GM19324 (cell line): ENCODE data around the gene KANSL1.

ENCODE experiments used
- ATAC-seq: cut with Tn5 transposase; IDR thresholded peaks from one replicate; pipeline ENCODE4 v1.9.1; 2021; ENCODE audit warnings: mild to moderate bottlenecking, moderate library complexity; ENCODE audit not compliant: unreplicated experiment, low FRiP score

KANSL1 gene

DNA sequence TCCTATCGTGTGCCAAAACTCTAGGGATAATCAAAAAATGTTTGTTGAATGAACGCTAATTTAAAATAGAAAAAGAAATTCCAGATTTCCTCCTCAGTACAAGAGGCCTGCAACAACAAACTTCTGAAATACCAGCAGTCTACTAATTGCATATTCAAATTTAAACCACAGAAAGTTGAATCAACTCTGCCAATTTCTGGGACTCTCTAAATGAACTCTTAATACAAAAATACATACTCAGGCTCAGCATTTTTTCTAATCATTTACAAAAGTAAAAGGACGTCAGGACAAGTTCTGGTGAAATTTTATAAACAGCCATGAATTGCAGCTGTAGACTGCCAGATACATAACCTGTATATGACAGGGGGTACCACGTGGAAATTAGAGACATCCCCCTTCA is 49.0 kb downstream of the KANSL1 start:
- no peak for ATAC-seq

DNA sequence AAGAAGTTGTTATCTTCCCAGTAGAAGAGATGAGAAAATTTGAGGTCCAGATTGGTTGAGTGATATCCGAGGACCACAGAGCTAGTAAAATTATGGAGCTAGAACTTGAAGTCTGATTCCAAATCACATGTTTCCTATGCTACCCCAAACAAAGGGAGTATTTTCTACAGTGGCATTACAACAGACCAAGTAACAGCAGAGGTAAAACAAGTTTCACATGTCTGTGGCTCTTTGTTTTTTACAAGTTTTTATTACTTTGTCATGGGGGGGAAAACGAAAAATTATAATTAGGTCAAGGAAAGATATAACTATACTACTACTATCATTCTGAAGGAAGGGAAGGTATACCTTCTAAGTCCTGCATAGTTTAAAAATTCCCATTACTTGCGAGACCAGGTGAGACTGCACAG is 49.4 kb downstream of the KANSL1 start:
- ATAC-seq = no peak

DNA sequence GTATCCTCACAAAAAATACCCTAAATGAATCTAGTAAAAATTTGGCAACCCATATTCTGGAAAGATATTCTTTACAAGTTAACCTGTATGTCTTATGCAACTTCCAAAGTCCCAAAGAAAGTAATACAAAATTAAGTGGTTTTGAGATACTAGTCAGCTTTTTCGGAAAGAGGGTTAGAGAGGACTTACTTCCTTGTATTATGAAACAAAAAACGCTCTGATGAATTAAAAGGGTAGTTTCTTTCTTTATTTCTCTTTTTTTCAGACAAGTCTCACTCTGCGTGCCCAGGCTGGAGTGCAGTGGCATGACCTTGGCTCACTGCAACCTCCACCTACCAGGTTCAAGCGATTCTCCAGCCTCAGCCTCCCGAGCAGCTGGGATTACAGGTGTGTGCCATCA is 51.6 kb downstream of the KANSL1 start:
- no peak for ATAC-seq

DNA sequence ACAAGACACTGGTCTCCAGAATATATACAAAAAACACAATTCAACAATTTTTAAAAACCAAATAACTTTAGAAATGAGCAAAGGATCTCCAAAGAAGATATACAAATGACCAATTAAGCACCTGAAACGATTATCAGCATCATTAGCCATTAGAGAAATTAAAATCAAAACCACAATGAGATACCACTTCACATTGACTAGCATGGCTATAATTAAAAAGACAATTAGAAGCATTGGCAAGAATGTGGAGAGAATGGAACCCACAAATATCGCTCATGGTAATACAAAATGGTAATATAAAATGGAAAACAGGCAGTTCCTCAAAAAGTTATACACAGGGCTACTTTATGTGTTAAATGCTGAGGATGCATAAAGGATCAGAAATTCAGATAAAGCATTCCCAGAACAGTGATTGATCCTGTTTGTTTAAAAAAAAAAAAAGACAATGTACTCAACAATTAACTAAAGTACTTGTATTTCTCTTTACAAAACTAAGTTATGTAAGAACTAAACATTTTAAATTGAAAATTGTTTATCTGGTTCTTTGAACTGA is 52.5 kb downstream of the KANSL1 start:
- ATAC-seq = no peak

DNA sequence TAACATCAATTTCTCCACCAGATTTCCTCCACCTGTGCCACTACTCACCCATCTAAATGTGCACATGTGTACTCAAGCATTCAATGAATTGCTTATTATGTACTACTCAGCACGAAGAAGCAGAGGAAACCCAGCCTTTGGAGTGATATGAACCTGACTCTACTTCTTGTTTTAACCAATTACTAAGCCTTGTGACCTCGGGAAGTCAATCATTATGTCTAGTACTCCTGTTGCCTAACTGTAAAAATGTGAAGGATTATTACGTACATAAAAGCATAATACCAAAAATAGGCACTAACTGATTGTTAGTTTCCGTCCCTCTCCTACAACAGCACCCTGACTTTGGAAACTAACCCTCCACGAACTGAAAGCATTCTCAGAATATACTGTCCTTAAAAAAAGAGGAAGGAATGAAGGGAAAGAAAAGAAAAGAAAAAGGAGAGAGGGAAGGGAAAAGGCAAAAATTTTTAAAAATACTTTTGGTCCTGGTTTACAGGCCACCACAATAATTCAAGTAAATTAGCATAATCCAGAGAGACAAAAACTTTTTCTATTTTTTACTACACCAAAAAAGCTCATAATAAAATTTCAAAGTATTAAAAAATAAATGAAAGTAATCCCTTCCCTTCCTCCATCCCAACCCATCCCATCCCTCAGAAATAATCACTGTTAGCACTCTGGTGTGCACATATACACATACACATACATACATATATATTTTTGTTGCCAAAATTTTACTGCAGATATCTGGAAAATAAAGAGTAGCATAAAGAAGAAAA is 53.6 kb downstream of the KANSL1 start:
- ATAC-seq = no peak

DNA sequence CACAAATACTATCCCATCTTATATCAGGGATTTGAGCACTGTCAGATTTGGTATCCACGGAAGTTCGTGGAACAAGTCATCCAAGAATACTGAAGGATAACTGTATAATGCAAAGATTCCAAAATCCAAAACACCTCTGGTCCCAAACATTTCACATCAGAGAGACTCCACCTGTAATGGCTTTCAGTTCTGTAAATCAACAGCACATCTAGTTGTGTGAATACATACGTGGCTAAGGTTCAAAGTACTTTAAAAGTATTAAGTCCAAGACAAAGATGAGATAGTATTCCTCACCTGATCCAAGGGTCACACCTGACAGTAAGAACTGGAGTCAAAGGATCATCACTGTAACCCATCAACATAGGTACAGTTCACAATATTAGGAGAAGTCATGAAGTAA is 54.8 kb downstream of the KANSL1 start:
- ATAC-seq = no peak

DNA sequence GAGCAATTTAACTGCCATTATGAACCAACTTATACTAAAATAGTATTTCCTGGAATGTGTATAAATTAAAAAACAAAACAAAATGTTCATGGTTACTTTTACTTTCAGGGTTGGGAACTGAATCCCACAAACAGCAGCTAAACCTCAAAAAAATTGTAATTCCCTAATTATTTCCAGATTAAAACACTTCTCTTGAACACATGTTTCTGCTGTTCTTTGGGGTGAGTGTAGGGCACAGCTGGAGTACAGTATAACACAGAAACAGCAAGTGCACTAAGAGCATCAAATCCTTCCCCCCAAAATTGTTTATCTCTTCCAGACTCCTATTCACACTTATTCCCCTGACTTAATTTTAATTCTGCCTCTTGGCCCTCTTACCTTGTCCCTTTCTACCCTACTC is 56.4 kb downstream of the KANSL1 start:
- ATAC-seq = no peak

DNA sequence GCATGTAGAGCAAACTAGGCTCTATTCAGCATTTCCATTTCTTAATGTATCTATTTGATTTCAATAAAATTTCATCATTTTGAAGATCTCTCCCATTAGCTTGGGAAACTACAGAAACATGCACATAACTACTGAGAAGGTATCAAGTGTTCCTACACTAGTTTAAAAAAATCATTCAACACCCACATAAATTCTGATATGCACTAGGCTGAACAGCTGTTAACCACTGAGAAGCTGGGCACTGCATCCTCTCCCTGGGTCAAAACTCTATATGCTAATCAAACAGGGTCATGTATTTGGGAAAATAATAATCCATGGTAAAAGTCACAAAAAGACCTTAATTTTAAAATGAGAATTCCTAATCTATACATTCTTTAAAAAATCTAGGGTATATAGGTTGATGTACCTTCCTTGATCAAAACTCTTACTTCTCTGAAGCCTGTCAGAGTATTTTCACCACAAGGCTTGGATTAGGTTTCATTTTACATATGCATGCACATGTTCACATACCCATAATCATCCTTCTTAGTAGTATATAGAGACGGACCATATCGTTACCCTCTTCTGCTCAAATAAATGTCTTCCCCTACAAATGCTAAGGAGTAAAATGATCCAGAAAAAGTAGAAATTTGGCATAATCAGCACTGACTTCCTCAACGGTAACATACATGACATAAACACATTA is 57.2 kb downstream of the KANSL1 start:
- ATAC-seq = no peak

DNA sequence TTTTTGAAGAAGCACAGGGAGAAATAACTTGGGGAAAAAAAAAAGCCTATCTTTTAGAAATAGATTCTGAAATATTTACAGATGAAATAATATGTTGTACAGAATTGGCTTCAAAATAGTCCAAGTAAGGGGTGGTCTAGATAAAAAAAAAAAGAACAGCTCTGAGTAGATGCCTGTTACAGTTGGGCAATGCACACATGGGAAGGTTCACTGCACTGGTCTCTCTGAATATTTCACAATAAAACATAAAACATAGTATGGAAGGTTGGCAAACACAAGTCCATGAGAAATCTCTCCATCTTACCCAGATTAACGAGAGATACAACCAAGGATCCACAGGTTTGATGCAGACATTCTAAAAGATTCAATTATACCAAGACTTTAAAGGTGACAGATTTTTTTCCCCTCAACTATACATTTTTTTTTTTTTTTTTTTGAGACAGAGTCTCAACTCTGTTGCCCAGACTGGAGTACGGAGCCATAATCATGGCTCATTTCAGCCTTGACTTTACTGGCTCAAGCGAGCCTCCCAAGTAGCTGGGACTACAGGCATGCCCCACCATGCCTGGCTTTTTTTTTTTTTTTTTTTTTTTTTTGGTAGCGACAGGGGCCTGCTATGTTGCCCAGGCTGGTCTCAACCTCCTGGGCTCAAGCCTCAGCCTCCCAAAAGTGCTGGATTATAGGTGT is 58.0 kb downstream of the KANSL1 start:
- ATAC-seq = no peak

DNA sequence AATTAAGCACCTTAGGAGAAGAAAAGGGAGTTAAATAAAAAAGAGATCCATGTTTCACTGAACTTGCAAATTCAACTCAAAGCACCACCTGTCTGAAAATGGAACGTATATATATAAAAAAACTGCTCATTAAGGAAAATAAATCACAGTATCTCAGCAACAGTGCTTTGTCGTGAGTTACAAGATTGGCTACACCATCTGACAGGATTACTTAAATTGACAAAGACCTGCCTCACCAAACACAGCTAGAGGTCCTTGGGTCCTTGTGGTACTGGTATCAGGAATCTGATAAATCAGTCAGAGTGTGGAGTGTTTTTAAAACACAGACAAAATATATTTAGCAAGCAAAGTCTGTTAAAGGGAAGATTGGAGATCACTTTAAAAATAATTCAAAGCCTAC is 63.9 kb downstream of the KANSL1 start:
- no peak for ATAC-seq

DNA sequence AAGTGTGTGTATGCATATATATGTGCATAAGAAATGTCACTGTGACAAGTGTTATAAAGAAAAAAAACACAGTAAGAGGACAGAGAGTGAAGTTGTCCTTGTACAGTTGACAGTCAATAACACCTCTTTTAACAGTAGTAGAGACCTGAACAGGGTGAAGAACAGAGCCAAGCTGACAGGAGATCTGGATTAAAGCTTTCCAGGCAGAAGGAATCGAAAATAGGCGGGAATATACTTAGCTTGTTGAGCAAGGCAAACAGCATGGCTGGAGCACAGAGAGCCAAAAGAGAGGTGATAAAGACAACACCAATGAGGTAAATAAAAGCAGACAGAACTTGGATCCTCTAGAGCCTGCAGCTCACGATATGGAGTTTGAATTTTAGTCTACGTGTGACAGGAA is 64.8 kb downstream of the KANSL1 start:
- ATAC-seq = no peak

DNA sequence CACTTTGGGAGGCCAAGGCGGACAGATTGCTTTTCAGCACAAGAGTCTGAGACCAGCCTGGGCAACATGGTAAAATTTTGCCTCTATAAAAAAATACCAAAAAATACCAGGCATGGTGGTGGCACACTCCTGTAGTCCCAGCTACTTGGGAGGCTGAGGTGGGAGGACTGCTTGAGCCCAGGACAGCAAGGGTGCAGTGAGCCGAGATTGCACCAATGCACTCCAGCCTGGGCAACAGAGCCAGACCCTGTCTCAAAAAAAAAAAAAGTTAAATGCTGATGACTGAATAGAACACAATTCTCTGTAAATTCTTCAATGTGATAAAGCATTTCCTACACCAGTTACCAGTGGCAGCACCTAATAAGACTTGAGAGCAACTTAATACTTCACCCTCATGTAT is 65.7 kb downstream of the KANSL1 start:
- ATAC-seq = no peak

DNA sequence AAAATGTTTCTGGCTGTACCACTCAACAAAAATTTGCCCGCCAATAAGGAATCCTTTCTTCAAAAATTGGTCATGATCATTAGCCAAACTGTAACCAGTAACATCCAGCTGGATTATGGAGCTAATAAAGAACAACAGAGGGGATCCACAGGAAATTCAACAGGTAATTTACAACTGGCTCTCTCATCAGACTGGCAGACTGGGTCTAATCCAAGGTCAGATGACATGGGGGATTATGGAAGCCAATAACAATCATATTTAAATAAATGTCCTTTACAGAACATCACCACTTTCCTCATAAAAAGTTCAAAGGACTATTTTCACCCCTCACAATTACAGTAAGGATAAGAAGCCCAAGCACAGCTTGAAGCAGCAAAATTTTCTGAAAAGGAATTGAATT is 66.4 kb downstream of the KANSL1 start:
- no peak for ATAC-seq

DNA sequence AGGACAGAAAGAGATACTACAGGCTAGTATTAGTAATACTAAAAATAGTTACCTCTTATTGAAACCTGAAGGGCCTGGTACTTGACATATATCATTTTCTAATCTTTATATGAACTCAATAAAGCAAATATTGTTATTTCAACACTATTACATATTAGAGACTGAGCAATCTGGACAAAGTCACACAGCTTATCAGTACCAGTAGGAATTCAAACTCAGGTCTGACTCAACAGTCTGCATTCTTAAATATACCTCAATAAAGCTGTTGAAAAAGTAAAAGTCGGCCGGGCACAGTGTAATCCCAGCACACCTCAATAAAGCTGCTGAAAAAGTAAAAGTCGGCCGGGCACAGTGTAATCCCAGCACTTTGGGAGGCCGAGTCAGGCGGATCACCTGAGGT is 67.4 kb downstream of the KANSL1 start:
- no peak for ATAC-seq

DNA sequence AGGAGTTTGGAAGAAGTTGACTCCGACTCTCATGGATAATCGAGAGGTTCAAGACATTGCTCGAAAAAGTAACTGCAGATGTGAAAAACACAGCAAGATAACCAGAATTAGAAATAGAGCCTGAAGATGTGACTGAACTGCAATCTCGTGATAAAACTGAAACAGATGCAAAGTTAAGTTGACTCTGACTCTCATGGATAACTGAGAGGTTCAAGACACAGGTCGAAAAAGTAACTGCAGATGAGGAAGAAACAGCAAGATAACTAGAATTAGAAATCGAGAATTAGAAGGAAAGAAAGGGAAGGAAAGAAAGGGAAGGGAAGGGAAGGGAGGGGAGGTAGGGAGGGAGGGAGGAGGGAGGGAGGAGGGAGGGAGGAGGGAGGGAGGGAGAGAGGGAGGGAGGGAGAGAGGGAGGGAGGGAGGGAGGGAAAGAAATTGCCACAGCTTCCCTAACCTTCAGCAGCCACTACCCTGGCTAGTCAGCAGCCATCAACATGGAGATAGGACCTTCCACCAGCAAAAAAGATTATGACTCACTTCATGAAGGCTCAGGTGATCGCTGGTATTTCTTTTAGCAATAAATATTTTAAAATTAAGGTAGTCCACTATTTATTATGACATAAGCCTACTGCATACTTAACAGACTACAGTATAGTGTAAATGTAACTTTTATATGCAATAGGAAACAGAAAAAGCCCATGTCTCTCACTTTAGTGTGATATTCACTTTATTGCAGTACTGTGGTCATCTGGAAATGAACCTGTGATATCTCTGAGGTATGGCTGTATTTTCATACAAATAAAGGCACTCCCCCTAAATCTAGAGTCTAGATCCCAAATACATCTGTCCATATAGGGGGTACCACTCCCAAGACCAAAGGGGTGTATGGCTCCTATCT is 68.3 kb downstream of the KANSL1 start:
- no peak for ATAC-seq

DNA sequence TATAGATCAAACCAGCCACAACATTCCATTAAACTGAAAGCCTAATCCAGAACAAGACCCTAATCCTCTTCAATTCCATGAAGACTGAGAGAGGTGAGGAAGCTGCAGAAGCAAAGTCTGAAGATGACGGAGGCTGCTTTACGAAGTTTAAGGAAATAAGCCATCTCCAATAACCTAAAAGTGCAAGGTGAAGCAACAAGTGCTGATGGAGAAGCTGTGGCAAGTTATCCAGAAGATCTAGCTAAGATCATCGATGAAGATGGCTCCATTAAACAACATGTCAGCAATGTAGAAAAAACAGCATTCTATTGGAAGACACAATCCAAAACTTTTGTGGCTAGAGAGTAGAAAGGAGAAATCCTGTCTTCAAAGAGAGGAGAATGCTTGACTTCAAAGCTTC is 69.6 kb downstream of the KANSL1 start:
- ATAC-seq = no peak

DNA sequence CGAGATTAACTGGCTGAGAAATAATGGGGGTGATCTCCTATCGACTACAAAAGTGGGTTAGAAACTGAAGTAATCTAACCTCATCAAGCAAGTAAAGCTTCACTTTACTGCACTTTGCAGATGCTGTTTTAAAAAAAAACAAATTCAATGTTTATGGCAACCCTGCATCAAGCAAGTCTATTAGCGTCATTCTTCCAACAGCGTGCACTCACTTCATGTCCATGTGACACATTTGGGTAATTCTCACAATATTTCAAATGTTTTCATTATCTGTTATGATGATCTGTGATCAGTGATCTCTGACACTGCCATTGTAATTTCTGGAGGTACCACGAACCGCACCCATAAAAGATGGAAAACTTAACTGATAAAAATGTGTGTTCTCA is 70.8 kb downstream of the KANSL1 start:
- no peak for ATAC-seq

DNA sequence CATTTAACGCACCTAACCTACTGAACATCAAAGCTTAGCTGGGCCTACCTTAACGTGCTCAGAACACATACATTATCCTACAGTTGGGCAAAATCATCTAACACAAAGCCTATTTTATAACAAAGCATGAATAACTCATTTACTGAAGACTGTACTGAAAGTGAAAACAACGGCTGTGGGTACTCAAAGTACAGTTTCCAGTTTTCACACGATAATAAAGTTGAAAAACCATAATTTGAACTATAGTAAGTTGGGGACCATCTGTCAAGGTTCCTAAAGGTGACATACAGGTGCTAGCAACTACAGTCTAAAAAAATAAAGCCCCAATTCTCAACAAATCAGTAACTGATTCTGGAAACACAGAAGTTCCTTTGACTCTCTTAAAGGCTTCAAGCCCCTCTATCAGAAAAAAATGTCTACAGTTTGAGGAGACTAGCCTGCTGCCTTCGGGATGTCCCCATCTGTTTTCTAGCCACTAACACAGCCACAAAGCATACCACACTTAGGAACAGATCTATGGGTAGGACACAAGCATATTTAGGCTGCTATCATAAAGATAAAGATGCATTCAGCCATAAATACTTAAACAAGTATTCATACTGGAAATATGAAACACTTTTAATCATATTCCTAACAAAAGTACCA is 71.3 kb downstream of the KANSL1 start:
- no peak for ATAC-seq

DNA sequence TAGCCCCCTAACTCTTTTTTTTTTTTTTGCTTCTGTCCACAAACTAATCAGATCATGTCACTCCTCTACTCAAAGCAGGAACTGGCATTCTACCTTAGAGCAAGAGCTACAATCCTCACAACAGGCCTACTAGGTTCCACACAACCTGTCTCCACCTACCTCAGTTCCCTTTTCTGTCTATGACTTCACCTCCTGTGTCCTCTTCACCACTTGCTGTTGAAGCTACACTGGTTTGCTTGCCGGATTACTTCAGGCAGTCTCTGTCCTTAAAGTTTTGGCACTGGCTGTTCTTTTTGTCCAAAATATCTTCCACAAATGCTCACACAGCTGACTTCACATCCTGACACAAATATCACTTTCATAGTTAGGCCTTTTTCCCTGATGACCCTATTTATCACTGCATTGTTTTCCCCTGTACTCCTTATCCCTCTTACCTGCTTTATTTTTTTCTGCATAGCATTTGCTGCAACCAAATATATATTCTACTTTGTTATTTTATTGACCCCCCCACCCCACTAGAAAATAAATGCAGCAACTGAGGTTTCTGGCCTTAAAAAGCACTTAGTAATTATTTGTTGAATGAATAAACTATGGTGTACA is 72.0 kb downstream of the KANSL1 start:
- no peak for ATAC-seq

DNA sequence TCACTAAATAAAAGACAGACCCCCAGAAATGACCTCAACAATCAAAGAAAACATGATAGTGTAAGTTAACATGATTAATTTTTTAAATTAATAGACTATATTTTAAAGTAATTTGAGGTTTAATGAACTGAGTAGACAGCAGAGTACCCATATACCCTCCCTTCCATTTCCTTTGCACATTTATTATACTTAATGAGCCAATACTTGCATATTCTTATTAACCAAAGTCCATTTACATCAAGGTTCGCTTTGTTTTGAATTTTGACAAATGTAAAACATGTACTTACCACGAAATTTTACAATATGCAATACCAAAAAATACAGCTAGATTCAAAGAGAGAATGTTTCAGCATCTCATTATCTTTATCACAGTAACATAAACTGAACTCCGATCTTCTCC is 72.7 kb downstream of the KANSL1 start:
- no peak for ATAC-seq
